HL-60/S4 treated with retinoic acid at 250 ng/mL for 4 days and 3 days (cell line): ENCODE data around the gene DEPDC1B.
"Not testable (repeated sequence)": the region's sequence is repeated elsewhere in the genome, so short reads cannot be mapped to it uniquely, and the experiment has no call there.

ENCODE experiments used
- in situ Hi-C: fragments of 300-500 bp; cut with MboI; formaldehyde crosslinking; loops from 2 replicates; pipeline ENCODE4 v1.7.0; 2022; ENCODE audit warnings: low sequenced_read_pairs

The DEPDC1B gene, protein sequence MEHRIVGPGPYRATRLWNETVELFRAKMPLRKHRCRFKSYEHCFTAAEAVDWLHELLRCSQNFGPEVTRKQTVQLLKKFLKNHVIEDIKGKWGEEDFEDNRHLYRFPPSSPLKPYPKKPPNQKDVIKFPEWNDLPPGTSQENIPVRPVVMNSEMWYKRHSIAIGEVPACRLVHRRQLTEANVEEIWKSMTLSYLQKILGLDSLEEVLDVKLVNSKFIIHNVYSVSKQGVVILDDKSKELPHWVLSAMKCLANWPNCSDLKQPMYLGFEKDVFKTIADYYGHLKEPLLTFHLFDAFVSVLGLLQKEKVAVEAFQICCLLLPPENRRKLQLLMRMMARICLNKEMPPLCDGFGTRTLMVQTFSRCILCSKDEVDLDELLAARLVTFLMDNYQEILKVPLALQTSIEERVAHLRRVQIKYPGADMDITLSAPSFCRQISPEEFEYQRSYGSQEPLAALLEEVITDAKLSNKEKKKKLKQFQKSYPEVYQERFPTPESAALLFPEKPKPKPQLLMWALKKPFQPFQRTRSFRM

DNA sequence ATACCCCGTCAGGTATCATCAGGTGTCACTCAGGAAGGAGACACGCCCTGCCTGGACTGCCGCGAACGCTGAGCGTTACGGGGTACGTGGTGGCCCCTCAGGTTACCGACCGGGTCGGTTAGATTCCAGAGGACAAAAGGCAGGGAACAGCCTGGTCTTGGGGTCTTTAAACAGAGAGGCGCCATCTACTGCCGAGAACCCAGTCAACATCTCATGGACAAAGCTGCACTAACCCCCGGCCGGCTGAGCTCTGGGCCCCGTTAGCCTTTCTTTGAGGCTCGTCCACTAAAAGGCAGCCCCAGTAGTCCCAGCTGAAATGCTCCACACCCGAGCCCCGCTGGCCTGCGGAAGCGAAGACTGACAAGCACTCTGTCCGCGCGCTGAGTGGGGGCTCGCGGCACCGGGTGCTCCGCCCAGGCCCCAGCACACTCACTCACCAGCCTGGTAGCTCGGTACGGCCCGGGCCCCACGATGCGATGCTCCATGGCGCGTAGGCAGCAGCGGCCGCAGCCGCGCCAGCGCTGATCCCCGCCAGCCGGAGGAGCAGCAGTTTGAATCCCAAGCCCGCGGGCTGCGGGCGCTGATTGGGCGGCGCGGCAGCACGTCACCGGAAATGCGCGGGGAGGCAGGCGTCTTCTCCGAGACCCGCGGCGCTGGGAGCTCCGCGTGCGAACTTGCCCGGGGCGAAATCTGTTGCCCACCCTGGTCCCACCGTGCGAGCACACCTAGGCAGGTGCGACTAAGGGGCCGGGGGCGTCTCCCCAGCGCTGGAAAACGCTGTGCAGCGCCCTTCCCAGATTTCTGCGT is at the start of gene DEPDC1B:
Gene DEPDC1B (minus strand): TSS at position 558 of the 807 bp plus-strand sequence. CDS start 73 bp downstream, at position 485.
- in situ Hi-C loops = loop anchor here (25.0 kb wide), 1 partner anchor 237 kb away; the partner anchor contains the start of genes ERCC8 and NDUFAF2

DNA sequence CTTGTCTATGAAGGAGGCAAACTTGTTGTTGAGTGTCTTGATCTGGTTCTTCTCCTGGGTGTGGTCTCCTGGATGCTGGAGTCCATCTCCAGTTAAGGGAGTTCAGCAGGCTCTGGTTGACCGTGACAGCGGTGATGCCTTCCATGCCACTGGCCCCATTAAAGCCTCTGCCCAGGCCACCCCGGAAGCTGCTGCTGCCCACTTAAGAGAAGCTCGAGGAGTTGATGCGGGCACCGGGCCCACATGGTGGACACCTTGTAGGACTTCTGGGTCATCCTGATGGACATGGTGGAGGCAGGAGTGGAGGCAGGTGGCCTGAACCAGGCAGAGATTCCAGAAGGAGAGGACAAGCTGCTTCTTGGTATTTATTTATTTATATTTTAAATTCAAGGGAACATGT is 44.7 kb upstream of the DEPDC1B start:
- in situ Hi-C loops = no loop called here

DNA sequence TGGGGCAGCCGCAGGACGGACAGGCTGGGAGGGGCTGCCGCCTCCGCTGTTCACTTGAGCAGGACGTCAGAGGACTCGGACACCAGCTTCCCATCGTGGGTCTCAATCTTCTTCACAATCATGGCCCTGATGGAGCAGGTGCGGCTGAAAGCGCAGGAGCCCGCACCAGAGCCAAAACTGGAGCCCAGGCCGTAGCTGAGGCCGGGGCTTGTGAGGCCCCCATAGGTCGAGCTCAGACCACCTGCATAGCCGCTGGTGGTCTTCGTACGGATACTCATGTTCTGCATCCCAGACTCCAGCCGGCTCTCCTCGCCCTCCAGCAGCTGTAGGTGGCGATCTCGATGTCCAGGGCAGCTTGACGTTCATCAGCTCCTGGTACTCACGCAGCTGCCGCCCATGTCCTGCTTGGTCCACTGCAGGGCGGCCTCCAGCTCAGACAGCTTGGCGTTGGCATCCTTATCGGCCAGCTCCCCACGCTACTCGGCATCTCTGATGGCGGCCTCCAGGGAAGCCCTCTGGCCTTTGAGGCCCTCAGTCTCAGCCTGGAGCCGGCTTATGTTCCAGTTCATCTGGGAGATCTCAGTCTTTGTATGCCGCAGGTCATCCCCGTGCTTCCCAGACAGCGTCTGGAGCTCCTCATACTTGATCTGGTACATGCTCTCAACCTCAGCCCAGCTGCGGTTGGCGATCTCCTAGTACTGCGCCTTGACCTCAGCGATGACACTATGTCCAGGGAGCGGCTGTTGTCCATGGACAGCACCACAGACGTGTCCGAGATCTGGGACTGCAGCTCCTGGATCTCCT is 43.7 kb upstream of the DEPDC1B start:
- in situ Hi-C loops = no loop called here

DNA sequence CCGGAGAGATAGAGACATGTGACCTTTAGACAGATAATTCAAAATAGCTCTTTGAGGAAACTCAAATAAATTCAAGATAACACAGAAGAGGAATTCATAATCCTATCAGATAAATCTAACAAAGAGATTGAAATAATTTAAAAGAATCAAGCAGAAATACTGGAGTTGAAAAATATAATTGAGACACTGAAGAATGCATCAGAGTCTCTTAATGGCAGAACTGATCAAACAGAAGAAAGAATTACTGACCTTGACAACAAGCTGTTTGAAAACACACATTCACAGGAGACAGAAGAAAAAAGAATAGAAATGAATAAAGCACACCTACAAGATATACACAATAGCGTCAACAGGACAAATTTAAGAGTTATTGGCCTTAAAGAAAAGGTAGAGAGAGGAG is 40.4 kb upstream of the DEPDC1B start:
- in situ Hi-C loops = no loop called here

DNA sequence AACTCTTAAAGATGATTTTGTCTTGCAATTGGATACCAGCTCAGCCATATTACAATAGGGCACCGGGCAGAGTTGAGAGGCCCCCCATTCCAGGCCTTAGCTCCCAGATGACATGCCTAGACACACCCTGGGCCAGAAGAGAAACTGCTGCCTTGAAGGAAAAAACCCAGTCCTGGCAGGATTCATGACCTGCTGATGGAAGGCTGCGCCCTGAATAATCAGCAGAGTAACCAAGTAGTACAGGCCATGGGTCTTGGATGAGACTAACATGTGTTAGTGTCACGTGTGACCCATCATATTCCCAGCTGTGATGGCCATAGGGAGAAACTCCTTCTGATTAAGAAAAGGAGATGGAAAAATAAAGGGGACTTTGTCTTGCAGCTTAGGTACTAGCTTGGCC is 39.0 kb upstream of the DEPDC1B start:
- in situ Hi-C loops = no loop called here

DNA sequence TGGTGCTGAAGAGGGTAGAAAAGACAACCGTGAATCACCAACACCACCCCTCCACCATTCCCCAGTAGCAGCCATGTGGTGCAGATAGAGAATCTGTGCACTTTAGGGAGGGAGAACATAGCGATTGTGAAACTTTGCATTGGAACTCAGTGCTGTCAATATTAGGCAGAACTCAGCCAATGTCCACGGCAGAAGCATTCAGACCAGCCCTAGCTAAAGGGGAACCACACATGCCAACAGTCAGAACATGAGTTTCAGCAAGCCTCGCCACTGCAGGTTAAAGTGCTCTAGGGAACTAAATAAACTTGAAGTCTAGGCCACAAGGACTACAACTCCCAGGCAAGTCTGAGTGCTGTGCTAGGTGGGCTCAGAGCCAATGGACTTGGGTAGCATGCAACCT is 38.5 kb upstream of the DEPDC1B start:
- in situ Hi-C loops = no loop called here

DNA sequence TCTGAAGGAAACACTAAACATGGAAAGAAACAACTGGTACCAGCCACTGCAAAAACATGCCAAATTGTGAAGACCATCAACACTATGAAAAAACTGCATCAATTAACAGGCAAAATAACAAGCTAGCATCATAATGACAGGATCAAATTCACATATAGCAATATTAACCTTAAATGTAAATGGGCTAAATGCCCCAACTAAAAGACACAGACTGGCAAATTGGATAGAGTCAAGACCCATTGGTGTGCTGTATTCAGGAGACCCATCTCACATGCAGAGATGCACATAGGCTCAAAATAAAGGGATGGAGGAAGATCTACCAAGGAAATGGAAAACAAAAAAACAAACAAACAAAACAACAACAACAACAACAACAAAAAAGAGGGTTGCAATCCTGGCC is 30.9 kb upstream of the DEPDC1B start:
- in situ Hi-C loops = not testable (repeated sequence)

DNA sequence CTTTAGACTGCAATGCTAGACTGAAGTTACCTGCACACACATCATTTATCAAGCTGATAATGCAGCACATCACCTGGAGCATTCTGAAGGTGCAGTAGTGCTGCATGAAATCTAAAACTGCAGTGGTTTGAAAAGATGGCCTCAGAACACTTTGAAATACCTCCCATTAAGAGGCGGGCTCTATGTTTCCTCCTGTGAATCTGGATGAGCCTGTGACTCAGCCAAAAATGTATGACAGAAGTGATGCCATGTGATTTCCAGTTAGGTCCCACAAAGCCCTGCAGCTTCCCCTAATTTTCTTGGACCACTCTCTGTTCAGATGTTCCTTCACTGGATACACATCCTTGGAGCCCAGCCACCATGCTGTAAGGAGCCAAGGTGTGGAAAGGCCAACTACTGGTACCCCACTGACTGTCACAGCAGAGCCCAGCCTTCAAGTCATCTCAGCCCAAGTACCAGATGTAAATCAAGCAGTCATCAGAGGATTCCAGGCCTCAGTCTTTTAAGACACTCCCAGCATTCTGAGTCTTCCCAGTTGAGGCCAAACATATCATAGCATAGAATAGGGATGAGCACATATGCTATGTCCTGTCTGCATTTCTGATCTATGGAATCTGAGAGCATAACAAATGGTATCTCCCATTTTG is 27.2 kb upstream of the DEPDC1B start:
- in situ Hi-C loops = no loop called here

DNA sequence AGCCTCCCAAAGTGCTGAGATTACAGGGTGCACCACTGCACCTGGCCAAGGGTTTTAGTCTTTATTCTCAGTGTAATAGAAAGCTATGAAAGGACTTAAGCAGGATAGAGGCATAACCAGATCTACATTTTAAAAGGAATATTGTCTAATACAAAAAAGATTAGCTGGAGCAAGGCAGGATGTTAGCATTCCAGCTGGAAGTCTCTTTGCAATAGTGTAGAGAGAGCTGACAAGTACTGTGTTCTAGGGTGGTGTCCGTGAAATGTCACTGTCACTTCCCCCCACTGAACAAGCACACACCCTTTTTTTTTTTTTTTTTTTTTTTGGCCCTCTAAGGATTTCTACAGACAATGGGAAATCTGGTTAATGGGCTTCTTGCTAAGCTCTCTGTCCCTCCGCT is 24.2 kb upstream of the DEPDC1B start:
- in situ Hi-C loops = no loop called here

DNA sequence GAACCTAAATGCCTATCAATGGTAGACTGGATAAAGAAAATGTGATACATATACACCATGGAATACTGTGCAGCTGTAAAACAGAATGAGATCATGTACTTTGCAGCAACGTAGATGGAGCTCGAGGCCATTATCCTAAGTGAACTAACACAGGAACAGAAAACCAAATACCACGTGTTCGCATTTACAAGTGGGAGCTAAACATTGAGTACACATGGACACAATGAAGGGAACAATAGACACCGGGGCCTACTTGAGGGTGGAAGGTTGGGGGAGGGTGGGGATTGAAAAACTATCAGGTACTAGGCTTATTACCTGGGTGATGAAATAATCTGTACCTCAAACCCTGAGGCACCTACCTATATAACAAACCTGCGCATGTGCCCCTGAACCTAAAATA is 22.4 kb upstream of the DEPDC1B start:
- in situ Hi-C loops = no loop called here

DNA sequence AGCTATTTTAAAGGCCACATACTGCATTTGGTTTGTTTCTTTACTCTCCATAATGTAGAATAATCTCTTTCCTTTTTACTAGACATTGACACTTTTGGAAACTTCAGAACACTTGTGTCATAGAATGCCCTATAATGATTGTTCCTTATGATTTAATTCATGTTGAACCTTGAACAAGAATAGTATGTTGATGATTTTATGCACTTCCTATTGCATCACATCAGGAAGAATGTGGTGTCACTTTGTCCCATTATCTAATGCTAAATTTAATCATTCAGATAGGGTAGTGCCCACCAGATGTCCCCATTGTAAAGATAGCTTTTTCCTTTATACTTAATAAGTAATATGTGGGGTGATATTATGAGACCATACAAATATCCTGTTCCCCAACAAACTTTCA is 19.4 kb upstream of the DEPDC1B start:
- in situ Hi-C loops = no loop called here

DNA sequence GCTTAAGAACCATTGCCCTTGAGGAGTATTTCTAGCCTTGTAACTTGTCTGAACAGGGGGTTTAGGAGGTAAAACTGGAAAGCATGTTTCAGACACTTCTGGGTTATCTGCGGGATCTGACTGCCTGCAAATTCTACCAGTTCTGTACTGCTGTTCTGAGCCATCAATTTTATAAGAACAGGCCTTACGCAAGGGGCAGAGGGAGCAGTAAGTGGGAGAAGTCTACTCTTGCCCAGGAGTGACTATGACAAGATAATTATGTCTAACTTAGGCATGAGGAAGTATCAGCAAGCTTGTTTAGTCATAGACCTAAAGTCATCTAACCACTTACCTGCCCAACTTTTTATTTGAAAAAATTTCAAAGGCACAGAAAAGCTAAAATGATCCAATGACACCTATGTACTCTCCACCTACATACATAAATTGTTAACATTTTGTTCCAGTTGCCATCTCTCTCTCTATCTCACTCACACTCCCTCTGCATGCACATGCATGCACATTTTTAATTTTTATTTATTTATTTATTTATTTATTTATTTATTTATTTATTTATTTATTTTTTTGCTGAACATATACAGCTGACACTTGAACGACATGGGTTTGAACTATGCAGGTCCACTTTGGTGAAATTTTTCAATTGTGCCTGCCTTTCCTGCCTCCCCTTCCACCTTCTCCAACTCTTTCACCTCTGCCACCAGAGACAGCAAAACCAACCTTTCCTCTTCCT is 18.4 kb upstream of the DEPDC1B start:
- in situ Hi-C loops = no loop called here

DNA sequence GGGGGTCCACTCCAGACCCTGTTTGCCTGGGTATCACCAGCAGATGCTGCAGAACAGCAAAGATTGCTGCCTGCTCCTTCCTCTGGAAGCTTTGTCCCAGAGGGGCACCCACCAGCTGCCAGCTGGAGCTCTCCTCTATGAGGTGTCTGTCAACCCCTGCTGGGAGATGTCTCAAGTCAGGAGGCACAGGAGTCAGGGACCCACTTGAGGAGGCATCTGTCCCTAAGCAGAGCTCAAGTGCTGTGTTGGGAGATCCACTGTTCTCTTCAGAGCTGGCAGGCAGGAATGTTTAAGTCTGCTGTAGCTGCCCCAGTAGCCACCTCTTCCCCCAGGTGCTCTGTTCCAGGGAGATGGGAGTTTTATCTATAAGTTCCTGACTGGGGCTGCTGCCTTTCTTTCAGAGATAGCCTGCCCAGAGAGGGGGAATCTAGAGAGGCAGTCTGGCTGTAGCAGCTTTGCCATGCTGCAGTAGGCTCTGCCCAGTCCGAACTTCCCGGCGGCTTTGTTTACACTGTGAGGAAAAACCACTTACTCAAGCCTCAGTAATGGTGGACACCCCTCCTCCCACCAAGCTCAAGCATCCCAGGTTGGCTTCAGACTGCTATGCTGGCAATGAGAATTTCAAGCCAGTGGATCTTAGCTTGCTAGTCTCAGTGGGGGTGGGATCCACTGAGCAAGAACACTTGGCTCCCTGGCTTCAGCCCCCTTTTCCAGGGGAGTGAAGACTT is 15.4 kb upstream of the DEPDC1B start:
- in situ Hi-C loops = not testable (repeated sequence)

DNA sequence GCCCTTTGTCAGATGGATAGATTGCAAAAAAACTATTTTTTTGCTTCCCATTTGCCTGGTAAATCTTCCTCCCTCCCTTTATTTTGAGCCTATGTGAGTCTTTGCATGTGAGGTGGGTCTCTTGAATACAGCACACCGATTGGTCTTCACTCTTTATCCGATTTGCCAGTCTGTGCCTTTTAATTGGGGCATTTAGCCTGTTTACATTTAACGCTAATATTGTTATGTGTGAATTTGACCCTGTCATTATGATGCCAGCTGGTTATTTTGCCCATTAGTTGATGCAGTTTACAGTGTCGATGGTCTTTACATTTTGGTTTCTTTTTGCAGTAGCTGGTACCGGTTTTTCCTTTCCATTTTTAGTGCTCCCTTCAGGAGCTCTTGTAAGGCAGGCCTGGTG is 13.0 kb upstream of the DEPDC1B start:
- in situ Hi-C loops = no loop called here

DNA sequence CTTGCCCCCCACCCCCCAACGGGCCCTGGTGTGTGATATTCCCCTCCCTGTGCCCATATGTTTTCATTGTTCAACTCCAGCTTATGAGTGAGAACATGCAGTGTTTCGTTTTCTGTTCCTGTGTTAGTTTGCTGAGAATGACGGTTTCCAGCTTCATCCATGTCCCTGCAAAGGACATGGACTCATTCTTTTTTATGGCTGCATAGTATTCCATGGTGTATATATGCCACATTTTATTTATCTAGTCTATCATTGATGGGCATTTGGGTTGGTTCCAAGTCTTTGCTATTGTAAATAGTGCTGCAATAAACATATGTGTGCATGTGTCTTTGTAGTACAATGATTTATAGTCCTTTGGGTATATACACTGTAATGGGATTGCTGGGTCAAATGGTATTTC is 11.9 kb upstream of the DEPDC1B start:
- in situ Hi-C loops = not testable (repeated sequence)

DNA sequence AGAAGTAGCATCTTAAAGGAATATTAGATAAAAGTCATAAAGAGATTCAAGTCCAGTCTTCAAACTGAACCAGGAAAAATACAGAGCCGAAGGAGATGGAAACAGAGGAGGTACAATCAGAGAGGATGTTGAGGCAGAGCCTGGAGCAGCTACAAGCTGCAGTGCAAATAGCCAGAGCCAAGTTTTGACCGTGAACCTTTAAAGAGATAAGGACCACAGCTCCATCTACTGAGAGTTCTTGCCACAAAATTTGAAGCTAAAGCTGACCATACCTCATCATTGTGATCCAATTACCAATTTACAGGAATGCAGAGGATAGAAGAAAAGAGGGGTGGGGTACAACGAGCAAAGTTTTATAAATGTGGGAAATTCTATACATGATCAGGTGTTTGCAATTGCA is 10.4 kb upstream of the DEPDC1B start:
- in situ Hi-C loops = no loop called here

DNA sequence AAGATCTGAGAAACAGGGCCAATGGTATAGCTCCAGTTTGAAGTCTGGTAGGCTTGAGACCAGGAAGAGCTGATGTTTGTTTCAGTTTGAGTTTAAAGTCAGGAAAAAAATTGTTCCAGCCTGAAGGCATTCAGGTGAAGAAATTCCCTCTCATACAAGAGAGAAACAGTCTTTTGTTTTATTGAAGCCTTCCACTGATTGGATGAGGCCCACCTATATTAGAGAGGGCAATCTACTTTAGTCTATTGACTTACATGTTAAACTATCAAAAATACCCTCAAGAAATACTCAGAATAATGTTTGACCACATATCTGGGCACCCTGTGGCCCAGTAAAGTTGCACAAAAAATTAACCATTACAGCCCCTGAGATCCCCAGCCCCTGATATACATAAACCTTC is 5.2 kb upstream of the DEPDC1B start:
- in situ Hi-C loops = no loop called here

DNA sequence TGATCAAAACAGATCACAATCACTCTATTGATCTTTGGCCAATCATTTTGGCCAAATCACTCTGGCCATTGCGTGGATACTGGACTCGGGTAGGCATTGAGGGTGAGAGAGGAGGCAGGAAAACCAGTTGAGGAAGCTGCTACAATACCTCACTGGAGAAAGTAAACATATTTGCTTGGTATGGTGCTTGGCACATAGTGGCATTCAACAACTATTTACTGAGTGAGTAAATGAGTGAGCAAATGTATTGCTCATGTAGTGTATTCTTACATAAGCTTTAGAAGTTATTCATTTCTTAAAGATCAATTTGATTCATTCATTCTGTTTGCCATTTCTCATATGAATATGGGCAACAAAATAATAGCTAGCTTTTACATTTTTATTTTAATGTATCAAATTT is 4.0 kb upstream of the DEPDC1B start:
- in situ Hi-C loops = no loop called here

DNA sequence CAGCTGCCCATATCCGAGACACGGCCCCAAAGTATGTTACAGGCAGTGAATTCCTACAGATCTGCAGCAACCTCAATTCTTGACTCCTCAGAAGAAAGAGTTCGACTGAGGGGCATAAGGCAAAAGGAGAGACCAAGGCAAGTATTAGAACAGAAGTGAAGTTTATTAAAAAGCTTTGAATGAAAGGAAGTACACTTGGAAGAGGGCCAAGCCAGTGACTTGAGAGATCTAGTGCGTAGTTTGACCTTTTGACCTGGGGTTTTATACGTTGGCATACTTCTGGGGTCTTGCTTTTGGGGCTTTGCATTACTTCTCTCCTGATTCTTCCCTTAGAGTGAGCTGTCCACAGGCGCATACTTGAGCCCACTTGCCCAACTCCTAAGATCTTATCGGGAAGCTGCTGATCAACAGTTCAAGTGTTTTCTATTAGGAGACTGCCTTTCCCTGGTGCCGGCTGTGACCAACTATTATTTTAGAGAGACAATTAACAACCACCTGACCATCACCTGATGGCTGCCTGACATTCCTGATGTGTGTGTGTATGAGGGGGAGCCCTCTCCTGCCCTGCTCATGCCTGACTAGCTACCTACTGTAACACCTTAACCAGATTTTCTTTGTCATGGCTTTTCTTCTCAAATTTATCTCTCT is 1.5 kb upstream of the DEPDC1B start:
- in situ Hi-C loops = no loop called here
